Stomach (tissue), 9 donors: Measurements from ENCODE around the gene GRPR. TPM values are rescaled to one million over a fixed set of nuclear protein-coding genes. Genes with fewer than 3 reads are reported as not detected.

Experiments
- DNase-seq, 2 donors: peaks; one replicate each; pipeline versions ENCODE4 v3.0.0 to v3.0.0-alpha.2; 2013 to 2019
- H3K27ac ChIP-seq, 5 donors: fragments of 200-600 bp in 4 of 5; sonication (generic) in 4 of 5; one replicate each; pipeline ENCODE4 v1.5.1; 2013 to 2019; ENCODE audit warnings: mild to moderate bottlenecking in 1 of 5, moderate library complexity in 1 of 5
- H3K27me3 ChIP-seq, 3 donors: fragments of 200-600 bp; sonication (generic); one replicate each; pipeline ENCODE4 v1.5.1; 2017 to 2019; ENCODE audit warnings: mixed run types in 1 of 3
- H3K36me3 ChIP-seq, 4 donors: fragments of 200-600 bp; sonication (generic); 1 replicate in 3 of 4; 2 replicates in 1 of 4; pipeline ENCODE4 v1.5.1; 2016 to 2019
- H3K4me1 ChIP-seq, 4 donors: fragments of 200-600 bp; sonication (generic); one replicate each; pipeline ENCODE4 v1.5.1; 2016 to 2019
- H3K4me3 ChIP-seq, 4 donors: fragments of 200-600 bp; sonication (generic) in 3 of 4; one replicate each; pipeline ENCODE4 v1.5.1; 2016 to 2019; ENCODE audit warnings: mild to moderate bottlenecking in 1 of 4
- H3K9me3 ChIP-seq, 4 donors: fragments of 200-600 bp; sonication (generic); one replicate each; pipeline ENCODE4 v1.5.1; 2016 to 2019
- EP300 ChIP-seq: sonication (generic); formaldehyde crosslinking; IDR thresholded peaks from one replicate; pipeline ENCODE4 v1.6.1; 2017; ENCODE audit warnings: antibody characterized with exemption
- POLR2A ChIP-seq, 4 donors: fragments of 450-650 bp; IDR thresholded peaks; one replicate each; pipeline ENCODE4 v1.6.1; 2016; ENCODE audit warnings: antibody characterized with exemption in 4 of 4, control low read depth in 2 of 4, mild to moderate bottlenecking in 1 of 4, moderate library complexity in 1 of 4
- POLR2AphosphoS5 ChIP-seq, 3 donors: sonication (generic); formaldehyde crosslinking; IDR thresholded peaks; one replicate each; pipeline ENCODE4 v1.6.1; 2016; ENCODE audit warnings: antibody characterized with exemption in 3 of 3
- WGBS, 5 donors: extraction: QIAGEN DNeasy Blood & Tissue Kit in 3 of 5; methylation state at CpG; one replicate each; pipeline versions ENCODE4 v1.1.5 to v1.1.7; 2013 to 2018; 5-methylcytosine and 5-hydroxymethylcytosine counted together
- intact Hi-C: fragments of 100-400 bp; cut with DNase I; formaldehyde crosslinking; loops from one replicate; pipeline ENCODE4 v1.15.1; 2023; ENCODE audit warnings: low total_unique reads
- polyA plus RNA-seq, 3 donors: library from polyadenylated mRNA; stranded (reverse); fragments of 200-250 nt; gene quantifications; one replicate each; pipeline ENCODE4 v1.2.3, GENCODE V29; 2013
- total RNA-seq, 5 donors: library from RNA; depleted of rRNA; stranded (reverse); fragments of >200 nt; gene quantifications; one replicate each; pipeline versions ENCODE4 v1.1.0 to v1.2.3, GENCODE V29; 2014 to 2016
- TF ChIP-seq, protein P1 (sequence below), 7 experiments: fragments of 450-650 bp in 4 of 7; fragments of 200-600 bp in 3 of 7; sonication (generic) in 3 of 7; IDR thresholded peaks; one replicate each; pipeline ENCODE4 v1.5.1; 2016 to 2019; ENCODE audit warnings: antibody characterized with exemption in 7 of 7, control low read depth in 2 of 7, mild to moderate bottlenecking in 1 of 7
- donor health status: healthy with polysubstance abuse.
- donor health status: Bipolar disorder and iron deficiency.
- donor health status: healthy.

The GRPR gene
- total and polyA plus RNA-seq, 8 donors, result 0.08 to 25.4 (median 5.3) TPM; not detected in 3

DNA sequence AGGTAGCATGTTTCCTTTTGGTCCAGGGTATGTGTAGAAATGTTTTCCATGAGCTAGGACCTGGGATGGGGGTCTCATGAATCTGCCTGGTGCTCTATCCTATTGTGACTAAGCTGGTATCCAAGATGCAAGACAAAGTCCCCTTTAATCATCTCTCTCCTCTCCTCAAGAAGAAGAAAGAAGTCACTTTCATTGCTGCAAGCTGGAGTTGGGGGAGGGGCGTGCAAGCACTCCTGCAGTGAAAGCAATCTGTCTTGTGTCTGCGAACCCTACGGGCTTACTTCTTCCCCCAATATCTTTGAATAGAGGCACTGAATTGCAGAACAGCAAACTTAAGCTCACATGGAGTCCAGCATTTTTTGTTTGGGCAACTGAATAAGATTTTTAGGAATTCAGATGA is 27.2 kb upstream of the GRPR start:
- no peaks in the 10 kb centered on the region for H3K4me1 ChIP-seq
- H3K27me3 ChIP-seq, result no peaks in the 10 kb centered on the region
- no peaks in the 10 kb centered on the region for H3K36me3 ChIP-seq
- no peak overlapping the region for H3K4me3 ChIP-seq
- TF ChIP-seq, protein P1, sequence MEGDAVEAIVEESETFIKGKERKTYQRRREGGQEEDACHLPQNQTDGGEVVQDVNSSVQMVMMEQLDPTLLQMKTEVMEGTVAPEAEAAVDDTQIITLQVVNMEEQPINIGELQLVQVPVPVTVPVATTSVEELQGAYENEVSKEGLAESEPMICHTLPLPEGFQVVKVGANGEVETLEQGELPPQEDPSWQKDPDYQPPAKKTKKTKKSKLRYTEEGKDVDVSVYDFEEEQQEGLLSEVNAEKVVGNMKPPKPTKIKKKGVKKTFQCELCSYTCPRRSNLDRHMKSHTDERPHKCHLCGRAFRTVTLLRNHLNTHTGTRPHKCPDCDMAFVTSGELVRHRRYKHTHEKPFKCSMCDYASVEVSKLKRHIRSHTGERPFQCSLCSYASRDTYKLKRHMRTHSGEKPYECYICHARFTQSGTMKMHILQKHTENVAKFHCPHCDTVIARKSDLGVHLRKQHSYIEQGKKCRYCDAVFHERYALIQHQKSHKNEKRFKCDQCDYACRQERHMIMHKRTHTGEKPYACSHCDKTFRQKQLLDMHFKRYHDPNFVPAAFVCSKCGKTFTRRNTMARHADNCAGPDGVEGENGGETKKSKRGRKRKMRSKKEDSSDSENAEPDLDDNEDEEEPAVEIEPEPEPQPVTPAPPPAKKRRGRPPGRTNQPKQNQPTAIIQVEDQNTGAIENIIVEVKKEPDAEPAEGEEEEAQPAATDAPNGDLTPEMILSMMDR (IDR thresholded peaks at IDR 0.05), result no peak
- 42 to 63% (median 46%) methylated on average over 3 of the region's 3 CpGs for WGBS, 5 donors
- DNase-seq, result no peak
- intact Hi-C loops, result no loop called here
- peaks cover 0 to 18% (median 4%) of the 10 kb centered on the region in 4 donors for H3K9me3 ChIP-seq
- H3K27ac ChIP-seq, result no peak overlapping the region

DNA sequence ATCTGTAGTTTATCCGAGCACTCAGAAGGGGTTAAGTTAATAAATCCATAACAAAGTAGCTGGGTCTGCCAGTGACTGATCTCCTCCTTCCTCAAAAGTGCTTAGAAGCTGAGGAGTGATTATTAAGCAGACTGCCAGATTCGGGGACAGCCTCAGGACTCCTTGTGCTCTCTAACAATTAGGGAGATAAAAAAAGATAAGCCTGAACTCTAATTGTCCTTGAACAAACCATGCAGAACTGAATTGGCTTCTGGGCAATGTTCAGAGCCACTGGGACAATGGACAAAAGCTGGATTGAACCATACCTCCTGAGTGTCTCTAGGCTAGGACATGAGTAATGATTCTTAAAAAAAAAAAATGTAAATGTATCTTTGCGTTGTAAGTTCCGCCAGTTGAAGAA is 22.7 kb upstream of the GRPR start:
- no peaks in the 10 kb centered on the region for H3K36me3 ChIP-seq
- H3K27ac ChIP-seq, result no peak overlapping the region
- TF ChIP-seq EP300, result no peak
- no peak for TF ChIP-seq POLR2A (IDR thresholded peaks at IDR 0.05)
- TF ChIP-seq POLR2AphosphoS5 (IDR thresholded peaks at IDR 0.05), result no peak
- TF ChIP-seq, protein P1 (IDR thresholded peaks at IDR 0.05), result no peak
- peaks cover 0 to 4% (median 0%) of the 10 kb centered on the region in 4 donors for H3K9me3 ChIP-seq
- H3K4me1 ChIP-seq, result no peaks in the 10 kb centered on the region
- intact Hi-C loops, result no loop called here
- DNase-seq, result no peak
- WGBS, 5 donors, result 49 to 59% (median 54%) methylated on average over 4 of the region's 4 CpGs
- no peaks in the 10 kb centered on the region for H3K27me3 ChIP-seq
- H3K4me3 ChIP-seq, result no peak overlapping the region

DNA sequence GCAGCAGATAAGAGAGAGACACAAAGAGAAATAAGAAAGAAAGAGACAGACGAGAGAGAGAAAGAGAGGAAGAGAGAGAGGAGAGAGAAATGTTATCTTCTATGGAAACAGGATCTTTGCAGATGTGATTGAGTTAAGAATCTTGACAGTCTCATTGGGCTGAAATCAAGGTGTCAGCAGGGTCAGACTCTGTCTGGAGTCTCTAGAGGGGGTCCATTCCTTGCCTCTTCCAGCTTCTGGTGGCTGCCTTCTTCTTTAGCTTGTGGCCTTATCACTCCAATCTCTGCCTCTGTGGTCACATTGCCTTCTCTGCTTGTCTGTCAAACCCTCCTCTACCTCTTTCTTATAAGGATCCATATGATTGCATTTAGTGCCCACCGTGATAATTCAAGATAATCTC is 21.8 kb upstream of the GRPR start:
- Histone ChIP-seq H3K9me3 (peaks cover 0 to 4% (median 0%) of the 10 kb centered on the region in 4 donors), H3K27me3 (no peaks in the 10 kb centered on the region), H3K4me1 (no peaks in the 10 kb centered on the region), H3K4me3 (no peak overlapping the region), H3K27ac (no peak overlapping the region), H3K36me3 (no peaks in the 10 kb centered on the region)
- 65 to 79% (median 71%) methylated on average over 2 of the region's 2 CpGs for WGBS, 5 donors
- intact Hi-C loops, result no loop called here
- TF ChIP-seq EP300 (no peak), POLR2A (IDR thresholded peaks at IDR 0.05) (no peak), POLR2AphosphoS5 (IDR thresholded peaks at IDR 0.05) (no peak)
- TF ChIP-seq, protein P1 (IDR thresholded peaks at IDR 0.05), result no peak
- DNase-seq, result no peak

DNA sequence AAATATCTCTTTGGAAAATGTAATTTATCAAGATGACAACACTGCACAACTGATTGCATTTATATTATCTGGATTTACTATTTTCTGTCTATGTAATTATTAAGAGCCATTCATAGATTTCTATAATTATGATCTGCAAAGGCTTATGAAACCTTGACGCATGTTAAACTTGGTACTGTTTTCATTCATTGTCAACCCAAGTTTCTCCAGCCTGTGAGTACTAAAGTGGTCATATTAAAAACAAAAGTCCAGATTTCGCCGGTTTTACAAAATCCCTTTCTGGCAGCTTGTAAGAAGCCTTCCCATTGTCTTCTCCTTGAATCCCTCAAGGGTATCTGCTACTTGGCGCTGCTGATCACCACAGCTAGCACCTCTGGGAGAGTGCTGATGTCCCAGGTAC is 19.7 kb upstream of the GRPR start:
- Histone ChIP-seq H3K36me3 (no peaks in the 10 kb centered on the region), H3K27ac (no peak overlapping the region), H3K4me1 (no peaks in the 10 kb centered on the region), H3K27me3 (no peaks in the 10 kb centered on the region), H3K9me3 (peaks cover 0 to 4% (median 0%) of the 10 kb centered on the region in 4 donors), H3K4me3 (no peak overlapping the region)
- TF ChIP-seq POLR2A (IDR thresholded peaks at IDR 0.05), result no peak
- TF ChIP-seq EP300, result no peak
- TF ChIP-seq, protein P1 (IDR thresholded peaks at IDR 0.05), result no peak
- no peak for DNase-seq
- WGBS, 5 donors, result 87 to 96% (median 92%) methylated on average over 4 of the region's 4 CpGs
- intact Hi-C loops, result no loop called here

DNA sequence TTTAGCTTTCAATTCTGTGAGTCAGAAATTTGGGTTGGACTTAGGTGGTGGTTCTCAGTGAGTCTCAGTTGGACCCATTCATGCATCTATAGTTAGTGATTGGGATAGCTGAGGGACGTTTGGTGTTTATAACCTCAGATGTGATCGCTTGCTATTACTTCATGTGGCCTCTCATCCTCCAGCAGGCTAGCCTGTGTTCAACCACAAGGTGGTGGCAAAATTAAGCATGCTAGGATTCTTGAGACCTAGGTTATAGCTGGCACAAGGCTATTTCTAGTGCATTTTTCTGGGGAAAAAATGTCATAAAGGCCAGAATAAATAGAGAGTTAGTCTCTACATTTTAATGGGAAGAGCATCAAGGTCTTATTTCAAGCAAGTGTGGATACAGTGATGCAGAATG is 10.9 kb upstream of the GRPR start:
- Histone ChIP-seq H3K9me3 (no peaks in the 10 kb centered on the region), H3K4me1 (no peaks in the 10 kb centered on the region), H3K36me3 (no peaks in the 10 kb centered on the region), H3K27ac (no peak overlapping the region), H3K27me3 (no peaks in the 10 kb centered on the region), H3K4me3 (no peak overlapping the region)
- intact Hi-C loops, result no loop called here
- no peak for DNase-seq
- TF ChIP-seq POLR2AphosphoS5 (IDR thresholded peaks at IDR 0.05) (no peak), POLR2A (IDR thresholded peaks at IDR 0.05) (no peak), EP300 (no peak)
- TF ChIP-seq, protein P1 (IDR thresholded peaks at IDR 0.05), result no peak
- WGBS, 5 donors, result 55 to 75% (median 69%) methylated on average over 2 of the region's 2 CpGs
